Measurements from ENCODE around the gene PTDSS2.
"Not testable (repeated sequence)": the region's sequence is repeated elsewhere in the genome, so short reads cannot be mapped to it uniquely, and the experiment has no call there.

Gene PTDSS2

GRCh38 chr11:433641-434040 is 16.4 kb upstream of the PTDSS2 start:
- no peak for DNase-seq

GRCh38 chr11:434496-434895 is 15.6 kb upstream of the PTDSS2 start:
- DNase-seq, result no peak

- DNase-seq, result not testable (repeated sequence)
These were observed 14.9 kb upstream of the PTDSS2 start for GRCh38 chr11:434999-435740.

DNA sequence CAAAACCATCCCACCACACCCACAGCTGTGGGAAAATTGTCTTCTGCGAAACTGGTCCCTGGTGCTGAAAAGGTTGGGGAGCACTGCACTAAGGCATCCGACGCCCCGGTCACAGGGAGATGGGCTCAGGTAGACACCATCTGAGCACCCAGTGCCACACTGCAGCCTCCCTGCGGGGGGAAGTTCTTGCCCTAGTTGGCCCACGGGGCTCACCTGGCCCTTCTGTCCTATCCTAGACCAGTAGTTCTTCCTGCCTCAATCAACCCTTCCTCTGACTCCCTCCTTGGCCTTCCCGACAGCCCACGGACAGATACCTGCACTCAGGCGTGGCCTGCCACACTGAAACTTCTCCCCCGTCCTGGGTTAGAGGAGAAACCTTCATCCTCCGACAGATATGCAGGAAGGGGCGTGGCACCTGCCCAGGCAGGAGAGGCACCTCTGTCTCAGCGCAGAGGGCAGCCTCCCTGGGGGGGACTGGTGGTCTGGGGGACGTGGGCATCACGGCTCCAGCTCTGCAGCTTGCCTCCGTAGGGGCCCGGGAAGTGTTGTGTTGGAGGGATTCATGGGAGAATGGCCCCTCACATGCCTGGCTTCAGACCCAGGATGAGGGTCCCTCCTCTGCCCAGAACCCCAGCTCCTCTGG is 12.7 kb upstream of the PTDSS2 start:
- no peak for DNase-seq

DNA sequence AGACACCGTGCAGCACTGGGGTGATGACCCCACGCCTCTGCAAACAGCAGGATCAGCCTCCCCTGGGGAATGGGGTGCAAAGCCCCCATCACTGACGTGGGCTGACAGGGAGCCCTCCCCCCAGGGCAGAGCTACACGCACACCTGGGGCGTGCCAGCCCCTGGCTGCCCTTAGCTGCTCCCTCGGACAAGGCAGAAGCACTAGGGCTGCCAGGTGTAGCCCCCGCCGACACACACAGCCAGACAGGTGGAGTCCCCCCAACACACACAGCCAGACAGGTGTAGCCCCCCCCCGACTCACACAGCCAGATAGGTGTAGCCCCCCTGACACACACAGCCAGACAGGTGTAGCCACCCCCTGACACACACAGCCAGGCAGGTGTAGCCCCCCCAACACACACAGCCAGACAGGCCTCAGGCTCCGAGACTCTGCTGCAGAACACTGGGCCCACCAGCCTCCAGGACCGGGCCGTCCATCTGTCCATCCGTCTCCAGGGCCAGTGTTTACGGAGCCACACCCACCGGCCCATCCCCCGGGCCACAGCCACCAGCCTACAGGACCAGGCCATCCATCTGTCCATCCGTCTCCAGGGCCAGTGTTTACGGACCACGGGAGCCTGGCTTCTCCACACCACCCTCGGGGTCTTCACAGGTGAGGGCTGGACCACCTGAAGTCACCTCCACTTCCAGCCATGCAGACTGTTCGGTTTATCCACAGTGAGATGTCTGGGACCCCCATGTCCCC is 11.8 kb upstream of the PTDSS2 start:
- DNase-seq, result no peak

DNA sequence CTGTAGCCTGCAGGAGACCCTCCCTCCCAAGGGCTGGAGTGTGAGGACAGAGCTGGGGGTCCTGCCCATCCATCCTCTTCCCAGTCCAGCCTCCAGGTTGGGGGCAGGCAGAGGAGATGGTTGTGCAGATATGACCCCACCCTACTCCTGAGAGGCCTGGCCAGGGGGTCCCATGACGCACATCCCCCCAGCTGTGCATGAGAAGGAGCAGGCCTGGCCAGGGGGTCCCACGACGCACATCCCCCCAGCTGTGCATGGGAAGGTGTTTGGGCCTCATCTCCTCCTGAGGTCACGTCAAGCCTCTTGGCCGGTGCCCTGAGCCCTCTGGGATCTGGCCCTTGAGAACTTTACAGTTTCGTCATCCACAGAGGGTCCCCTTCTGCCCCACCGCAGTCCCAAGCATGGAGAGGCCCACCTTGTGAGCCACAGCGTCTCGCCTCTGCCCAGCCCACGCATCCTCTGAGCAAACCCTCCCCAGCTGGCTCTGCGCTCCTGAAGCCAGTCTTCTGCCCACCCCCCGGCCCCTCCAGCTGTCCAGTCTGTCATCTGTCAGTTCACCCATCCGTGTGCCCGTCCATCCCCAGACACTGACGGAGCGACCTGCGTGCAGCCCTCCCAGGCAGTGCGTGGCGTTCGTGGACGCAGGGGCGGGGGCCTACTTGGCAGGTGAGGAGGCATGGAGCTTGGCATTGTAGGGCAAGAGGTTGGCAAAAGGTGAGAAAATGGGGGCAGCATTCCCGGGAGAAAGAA is 10.6 kb upstream of the PTDSS2 start:
- DNase-seq, result no peak

GRCh38 chr11:440065-441042 is 9.7 kb upstream of the PTDSS2 start:
- DNase-seq, result no peak

DNA sequence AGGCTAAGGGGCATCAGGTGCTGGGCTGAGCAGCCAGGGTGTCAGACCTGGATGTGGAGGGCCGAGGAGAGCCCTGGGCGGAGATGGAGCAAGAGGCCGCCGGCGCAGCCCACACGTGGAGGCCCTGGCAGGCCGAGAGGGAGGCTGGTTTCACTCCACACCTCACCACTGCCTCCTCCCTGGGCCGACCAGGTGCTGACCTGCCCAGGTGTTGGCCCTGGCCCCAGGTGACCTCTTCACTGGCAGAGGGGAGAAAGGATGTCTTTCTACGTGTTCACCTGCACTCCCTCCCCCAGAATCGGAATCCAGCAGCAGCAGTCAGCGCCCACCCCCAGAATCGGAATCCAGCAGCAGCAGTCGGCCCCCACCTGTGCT is 9.0 kb upstream of the PTDSS2 start:
- DNase-seq, result no peak

- DNase-seq, result peak; percentile 54 to 65 (median 58)
These were observed 8.4 kb upstream of the PTDSS2 start, which contains the start of gene ANO9 for GRCh38 chr11:441418-442274. TSS of gene ANO9 (minus strand) at chr11:442011. CDS start at chr11:441926, 85 bp downstream.

- no peak for DNase-seq
These were observed 7.4 kb upstream of the PTDSS2 start for GRCh38 chr11:442611-443081.

DNA sequence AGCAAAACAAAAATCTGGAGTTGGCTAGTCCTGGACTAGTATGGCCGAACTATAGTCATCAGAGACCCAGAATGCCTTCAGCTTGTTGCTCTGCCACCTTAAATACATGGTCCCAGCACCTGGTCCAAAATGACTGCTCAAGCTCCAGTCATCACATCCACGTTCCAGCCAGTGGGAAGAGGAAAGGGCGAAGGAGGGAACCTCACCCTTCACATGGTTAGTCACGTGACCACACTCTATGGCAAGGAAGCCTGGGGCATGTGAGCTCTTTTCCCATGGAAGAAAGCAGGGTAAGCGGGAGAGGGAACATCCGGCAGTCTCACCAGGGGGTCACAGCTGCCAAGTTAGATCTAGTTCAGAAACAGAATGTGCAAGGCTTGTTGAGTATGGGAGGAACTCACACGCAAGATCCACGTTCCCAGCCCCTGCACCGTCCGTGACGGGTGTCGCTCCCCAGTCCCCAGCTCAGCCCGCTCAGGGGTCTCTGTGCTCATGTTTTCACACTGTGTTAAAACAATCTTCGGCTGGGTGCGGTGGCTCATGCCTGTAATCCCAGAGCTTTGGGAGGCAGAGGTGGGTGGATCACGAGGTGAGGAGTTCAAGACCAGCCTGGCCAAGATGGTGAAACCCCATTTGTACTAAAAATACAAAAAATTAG is 6.4 kb upstream of the PTDSS2 start:
- DNase-seq, result no peak

DNA sequence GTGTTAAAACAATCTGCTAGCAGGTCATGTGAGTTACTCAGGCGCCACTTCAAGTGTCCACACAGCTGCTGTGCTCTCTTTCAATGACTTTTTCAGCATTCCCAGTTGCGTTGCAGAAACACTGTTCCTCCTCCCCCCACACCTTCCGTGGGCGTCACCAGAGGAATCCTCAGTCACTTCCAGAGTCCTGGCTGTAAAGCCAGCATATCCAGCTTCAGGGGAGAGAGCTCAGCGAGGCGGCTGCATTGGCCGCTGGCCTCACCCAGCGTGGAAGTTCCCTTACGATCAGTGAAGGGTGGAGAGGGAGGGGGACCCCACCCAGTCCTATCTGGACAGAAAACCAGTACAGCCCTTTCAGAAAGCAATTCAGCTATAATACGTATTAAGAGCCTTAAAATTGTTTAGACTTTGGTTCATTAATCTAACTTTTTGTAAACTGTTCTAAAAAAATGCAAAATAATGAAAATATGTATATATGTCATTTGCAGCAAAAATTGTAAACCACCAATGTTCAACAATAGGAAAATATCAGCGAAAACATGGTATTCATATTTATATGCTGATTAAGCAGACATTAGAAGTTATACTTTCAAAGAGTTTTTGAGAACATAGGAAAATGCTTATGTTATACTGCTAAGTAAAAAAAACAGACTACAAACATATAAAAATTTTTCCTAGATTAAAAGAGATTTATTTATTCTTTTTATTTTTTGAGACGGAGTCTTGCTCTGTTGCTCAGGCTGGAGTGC is 5.5 kb upstream of the PTDSS2 start:
- no peak for DNase-seq

DNA sequence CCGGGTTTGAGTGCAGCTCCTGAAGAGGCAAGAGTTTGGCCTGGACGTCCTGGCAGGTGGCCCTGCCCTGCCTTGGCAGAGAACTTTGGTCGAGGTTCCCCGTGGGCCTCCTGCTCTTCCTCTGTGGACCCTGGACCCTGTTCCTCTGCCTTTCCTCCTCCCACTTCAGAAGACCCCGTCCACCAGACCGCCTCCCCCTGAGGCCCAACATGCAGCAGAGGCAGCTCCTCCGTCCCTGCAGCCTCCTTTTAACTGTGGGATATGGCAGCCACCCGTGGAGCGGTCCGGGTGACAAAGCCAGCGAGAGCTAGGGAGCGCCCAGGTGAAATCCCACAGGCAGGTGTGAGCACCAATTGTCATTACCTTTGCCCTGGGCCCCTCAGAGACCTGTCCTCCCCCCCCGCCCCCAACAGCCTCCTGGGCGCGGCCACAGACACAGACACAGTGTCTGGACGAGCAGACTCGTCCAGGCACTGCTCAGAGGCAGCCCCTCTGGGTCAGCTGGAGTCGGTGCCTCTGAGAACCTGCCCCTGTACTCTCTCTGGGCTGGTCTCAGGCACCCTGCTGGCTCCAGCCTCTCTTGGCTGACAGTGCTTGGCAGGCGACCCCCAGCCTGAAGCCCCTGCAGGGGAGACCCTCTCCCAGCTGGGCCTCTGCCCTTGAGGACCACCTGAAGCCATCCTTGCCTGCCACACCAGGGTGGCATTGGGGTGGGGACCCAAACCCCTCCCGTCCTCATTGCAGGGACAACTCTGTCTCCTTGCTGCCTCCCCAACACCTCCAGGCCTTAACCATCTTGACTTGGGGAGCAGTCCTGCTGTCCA is 4.1 kb upstream of the PTDSS2 start:
- no peak for DNase-seq

DNA sequence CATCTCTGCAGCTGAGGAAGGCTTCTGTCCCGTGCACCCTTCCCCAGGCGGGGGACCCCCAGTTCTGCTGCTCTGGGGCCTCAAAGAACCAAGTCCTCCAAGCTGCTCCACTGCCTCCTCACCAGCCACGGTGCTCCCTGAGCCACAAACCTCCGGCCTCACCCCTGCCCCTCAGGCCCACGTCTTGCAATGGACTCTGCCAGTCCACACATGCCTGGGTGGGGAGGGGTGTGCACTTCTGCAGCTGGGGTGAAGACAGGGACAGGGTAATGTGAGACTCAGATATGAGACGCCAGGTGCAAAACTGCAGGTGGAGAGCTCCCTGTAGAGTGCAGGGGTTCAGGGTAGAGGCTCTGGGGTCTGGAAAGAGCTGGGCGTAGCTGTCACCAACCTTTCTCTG is 3.2 kb upstream of the PTDSS2 start:
- no peak for DNase-seq

DNA sequence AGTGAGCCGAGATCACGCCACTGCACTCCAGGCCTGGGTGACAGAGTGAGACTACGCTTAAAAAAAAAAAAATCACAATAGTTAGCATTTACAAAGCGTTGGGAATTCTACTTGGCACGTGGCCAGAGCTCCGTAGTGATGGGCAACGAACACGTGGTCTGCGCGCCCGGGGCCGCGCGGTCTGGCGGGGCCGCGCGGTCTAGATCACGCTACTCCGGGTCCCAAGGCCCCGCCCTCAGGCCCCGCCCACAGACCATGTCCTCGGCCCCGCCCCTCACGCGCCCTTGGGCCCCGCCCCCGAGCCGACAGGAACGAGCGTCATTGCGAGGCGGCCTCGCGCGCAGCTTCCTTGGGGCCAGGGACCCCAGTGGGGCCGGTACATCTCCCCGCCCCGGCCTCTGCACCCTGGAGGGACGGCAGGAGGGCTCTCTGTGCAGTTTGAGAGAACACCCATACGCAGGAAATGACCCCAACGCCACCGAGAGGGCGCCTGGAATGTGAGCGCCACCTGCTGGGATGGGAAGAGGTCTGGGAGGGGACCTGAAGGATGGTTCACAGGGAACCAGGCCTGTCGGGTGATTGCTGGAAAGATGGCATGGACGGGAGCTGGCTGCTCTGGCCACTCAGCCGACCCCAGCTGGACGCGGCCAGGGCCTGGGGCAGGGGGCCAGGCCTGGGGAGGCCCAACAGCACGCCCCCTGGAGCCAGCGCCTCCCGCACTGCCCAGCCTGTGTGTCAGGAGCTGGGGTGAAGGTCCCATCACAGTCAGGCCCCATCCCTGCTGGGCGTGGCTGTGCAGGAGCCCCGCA is 2.0 kb upstream of the PTDSS2 start:
- DNase-seq, result peak; percentile 91 to 93 (median 93)

DNA sequence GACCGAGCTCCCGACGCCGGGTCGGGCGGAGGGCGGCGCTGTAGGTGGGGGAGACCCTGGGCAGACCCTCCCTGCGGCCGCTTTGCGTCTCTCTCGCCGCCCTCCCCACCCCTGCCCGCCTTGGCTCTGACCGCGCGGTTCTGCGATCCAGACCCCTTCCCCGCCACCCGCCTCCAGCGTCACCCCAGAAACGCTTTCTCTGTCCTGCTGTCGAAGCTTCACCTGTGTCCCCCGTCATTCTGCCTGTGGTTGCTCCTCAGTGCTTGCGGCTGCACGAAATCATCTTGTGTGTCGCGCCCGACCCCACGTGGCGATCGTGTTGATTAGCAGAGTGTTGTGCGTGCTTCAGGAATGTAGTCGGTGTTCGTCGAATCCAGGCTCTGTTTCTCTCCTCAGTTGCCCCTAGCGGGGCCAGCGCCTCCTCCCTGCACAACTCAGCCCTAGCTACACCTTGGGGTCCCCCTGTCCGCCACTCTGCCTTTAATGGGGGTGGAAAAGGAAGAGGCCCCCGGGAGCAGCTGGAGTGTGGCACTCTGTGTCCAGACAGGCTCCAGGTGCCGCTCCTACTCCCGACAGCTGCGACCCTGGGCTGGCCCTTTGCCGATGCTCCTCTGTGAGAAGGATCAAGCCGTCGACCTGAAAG is 851 bp downstream of the PTDSS2 start:
- peak; percentile 59 to 81 (median 77) for DNase-seq

DNA sequence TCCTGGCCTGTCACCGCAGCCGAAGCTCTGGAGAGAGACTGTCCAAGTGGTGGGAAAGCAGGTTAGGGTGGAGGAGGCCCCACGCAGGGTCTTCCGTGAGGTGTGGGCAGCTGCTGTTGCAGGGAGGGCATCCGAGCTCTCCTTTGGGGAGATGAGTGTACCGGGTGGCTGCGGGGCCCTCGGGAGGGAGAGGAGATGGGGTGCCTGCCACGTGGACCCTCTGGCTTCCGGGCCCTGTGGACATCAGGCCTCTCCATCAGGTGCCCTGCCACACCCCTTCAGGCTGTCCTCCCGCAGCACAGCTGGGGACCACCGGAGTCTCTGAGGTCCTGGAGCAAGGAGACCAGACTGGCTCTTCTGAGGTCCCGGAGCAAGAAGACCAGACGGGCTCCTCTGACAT is 1.7 kb downstream of the PTDSS2 start:
- no peak for DNase-seq

Measured in T-helper 1 cell (primary cell).